ENCODE results near the gene HNRNPDL.
A peak's percentile ranks its signal among the peaks of the same experiment; 100 is the strongest.
"Not testable (repeated sequence)": the region's sequence is repeated elsewhere in the genome, so short reads cannot be mapped to it uniquely, and the experiment has no call there.

HNRNPDL gene

DNA sequence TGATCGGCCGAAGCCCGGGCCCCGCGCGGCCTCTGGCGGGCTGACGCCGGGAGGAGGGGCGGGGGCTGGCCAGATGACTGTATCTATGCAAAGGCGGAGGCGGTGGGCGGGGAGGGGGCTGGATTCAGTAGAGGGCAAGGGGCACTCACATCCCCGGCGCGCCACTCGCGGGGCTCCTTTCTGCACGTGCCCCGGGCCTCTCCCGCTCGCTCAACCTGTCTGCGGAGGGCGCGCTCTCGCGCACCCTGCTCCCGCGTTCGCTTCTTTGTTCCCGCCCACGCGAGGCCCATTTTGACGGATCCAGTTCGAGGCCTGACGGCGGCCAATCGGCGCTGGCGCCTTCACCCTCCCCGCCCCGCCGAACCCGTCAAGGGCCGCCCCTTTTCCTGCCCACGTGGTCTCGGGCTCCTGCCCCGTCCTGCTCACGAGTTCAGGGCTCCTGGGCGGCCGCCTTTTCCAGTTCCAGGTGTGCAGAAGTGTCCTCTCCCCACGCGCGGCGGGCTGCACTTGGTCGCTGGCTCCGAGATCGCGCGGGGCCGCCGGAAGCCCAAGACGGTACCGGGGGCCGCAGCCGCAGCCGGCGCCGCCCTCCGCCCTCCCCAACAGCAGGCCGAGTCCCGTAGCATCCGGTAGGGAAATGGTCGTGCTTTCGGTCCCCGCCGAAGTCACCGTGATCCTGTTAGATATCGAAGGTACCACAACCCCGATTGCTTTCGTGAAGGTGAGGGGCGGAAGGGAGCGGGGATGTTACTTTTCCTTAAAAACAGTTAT, at the start of gene HNRNPDL, which contains the start of gene ENOPH1:
Gene HNRNPDL, minus strand, starts transcription at position 270 of the 771 bp plus-strand sequence. CDS start 772 bp downstream, outside the sequence.
Gene ENOPH1, plus strand, starts transcription at position 398 of the 771 bp plus-strand sequence. Its CDS starts 240 bp downstream, at position 638.
- DNase-seq, result peak; percentile 97

DNA sequence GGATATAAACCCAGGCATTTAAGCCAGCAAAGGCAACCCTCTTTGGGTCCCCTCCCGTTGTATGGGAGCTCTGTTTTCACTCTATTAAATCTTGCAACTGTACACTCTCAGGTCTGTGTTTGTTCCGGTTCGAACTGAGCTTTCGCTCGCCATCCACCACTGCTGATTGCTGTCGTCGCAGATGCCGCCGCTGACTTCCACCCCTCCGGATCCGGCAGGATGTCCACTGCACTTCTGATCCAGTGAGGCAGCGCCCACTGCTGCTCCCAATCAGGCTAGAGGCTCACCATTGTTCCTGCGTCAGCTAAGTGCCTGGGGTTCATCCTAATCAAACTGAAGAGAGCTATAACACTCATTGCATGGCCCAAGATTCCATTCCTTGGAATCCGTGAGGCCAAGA, 49.3 kb upstream of the HNRNPDL start:
- DNase-seq, result no peak

DNA sequence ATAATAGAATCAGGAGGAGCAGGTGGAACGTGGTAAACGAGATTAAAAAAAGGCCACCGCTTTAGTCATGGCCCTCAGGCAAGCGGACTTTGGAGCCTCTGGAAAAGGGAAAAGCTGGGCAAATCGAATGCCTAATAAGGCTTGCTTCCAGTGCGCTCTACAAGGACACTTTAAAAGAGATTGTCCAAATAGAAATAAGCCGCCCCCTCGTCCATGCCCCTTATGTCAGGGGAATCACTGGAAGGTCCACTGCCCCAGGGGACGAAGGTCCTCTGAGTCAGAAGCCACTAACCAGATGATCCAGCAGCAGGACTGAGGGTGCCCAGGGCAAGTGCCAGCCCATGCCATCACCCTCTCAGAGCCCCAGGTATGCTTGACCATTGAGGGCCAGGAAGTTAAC, 47.2 kb upstream of the HNRNPDL start:
- not testable (repeated sequence) for DNase-seq

DNA sequence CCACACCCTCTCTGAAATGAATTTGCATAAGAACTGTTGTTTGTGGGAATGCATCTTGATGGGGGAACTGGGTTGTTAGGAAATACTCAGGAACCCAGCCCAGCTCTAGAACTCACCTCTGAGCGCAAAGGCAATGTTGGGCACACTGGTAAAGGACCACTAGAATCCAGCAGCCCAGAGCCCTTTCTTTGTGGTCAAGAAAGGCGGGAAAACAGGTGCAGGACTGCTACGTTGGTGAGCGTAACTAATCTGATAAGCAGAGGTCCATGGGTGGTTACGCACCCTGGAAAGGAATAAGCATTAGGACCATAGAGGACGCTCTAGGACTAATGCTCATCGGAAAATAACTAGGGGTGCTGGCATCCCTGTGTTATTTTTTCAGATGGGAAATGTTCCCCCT, 45.7 kb upstream of the HNRNPDL start:
- DNase-seq, result not testable (repeated sequence)

DNA sequence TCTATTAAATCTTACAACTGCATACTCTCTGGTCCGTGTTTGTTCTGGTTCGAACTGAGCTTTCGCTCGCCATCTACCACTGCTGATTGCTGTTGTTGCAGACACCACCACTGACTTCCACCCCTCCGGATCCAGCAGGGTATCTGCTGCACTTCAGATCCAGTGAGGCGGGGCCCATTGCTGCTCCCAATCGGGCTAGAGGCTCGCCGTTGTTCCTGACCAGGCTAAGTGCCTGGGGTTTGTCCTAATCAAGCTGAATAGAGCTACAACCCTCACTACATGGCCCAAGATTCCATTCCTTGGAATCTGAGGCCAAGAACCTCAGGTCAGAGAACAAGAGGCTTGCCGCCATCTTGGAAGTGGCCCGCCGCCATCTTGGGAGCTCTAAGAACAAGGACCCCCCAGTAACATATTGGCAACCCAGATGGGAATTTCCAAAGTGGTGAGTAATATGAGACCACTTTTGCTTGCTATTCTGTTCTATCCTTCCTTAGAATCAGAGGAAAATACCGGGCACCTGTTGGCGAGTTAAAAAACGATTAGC, 43.4 kb upstream of the HNRNPDL start:
- DNase-seq, result no peak

DNA sequence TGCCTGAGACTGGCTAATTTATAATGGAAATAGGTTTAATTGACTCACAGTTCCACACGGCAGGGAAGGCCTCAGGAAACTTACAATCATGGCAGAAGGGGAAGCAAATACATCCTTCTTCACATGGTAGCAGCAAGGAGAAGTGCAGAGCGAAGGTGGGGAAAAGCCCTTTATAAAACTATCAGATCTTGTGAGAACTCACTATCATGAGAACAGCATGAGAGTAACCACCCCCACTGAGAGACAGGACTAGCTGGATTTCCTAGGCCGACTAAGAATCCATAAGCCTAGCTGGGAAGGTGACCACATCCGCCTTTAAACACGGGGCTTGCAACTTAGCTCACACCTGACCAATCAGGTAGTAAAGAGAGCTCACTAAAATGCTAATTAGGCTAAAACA, 42.8 kb upstream of the HNRNPDL start:
- DNase-seq, result not testable (repeated sequence)

DNA sequence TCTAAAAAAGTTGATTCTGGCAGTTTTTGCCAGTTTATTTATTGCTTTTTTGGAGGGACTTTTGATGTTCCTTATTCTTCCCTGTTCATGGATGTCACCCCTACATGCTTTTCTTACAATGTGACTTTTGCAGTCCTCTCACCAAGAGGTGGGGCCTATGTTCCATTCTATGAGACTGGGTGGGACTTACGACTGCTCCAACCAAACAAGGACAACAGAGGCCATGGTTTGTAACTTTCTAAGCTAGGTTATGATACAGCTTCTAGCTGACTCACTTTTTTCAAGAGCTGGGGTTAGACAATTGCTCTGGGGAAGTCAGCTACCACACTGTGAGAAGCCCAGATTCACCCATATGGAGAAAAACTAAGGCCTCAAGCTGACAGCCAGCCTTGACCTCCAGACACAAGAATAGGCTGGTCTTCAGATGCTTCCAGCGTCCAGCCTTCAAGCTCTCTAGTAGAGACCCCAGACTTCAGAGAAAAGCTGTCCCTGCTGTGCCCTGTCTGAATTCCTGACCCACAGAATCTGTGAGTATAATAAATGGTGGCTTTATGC, 39.6 kb upstream of the HNRNPDL start:
- DNase-seq, result no peak

DNA sequence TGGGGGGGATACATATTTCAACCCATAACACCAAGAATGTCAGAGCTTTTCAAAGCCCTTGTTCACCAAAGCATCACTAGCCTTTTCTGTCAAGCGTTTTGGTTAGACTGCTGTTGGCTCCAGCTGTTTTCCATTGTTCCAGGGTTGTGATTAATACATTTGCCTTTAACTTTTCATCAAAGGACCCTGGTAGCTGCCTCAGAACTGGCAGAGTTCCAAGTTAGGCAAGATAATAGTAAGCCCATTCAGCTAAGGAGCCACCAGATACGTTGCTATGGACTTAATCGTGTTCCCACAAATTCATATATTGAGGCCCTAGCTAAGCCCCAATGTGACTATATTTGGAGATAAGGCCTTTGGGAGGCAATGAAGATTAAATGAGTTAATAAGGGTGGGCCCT, 37.2 kb upstream of the HNRNPDL start:
- DNase-seq, result no peak

DNA sequence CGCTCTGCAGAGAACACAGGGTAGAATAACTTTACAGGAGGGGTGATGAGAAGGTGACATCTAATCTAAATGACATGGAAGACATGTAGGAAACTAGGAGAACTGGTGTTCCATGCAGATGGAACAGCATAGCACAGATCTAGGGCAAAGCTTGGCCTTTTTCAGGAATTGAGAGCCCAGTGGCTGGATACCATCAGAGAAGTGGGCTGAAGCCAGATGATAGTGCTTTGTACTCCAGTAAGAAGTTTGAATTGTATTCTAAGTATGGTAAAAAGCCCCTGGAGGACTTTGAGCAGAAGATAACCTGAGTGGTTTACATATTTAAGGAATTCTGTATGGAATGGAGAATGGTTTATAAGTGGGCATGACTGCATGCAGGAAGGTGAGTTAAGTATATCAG, 33.0 kb upstream of the HNRNPDL start:
- DNase-seq, result no peak

DNA sequence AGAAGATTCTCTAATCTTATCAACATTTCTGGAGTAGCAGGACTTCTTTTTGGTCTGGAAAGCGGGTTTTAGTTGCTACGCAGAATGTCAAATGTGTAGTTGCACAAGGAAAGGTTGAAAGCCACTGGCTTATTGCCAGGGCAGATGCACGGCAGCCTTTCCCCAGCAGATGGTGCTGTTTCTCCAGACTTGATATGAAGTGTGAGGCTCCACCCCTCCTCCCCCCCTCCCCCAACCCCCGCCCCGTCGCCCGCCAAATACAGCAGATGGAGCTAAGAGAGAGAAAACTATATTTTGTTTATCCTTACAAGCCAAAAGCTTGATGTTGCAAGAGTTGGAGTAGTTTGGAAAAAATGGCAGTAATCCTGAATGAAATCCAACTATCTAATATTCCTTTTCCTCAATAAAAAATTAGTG, 32.2 kb upstream of the HNRNPDL start:
- peak; percentile 42 for DNase-seq

DNA sequence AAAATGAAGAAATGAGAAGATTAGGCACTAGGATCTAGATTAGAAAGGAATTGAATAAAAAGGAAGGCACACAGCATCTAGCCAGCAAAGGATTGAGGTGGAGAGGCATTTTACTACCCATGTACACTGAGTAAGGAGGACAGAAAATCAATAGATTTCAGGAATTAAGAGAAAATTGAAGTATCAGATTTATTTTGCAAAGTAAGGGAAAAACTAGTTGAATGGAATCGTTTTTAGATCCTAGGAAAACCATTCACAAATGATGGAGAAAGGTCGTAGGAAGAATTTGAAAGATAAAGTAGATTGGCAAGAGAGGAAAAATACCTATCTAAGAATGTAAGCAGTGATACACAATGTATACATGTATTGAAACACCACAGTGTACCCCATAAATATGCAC, 31.4 kb upstream of the HNRNPDL start:
- DNase-seq, result no peak

DNA sequence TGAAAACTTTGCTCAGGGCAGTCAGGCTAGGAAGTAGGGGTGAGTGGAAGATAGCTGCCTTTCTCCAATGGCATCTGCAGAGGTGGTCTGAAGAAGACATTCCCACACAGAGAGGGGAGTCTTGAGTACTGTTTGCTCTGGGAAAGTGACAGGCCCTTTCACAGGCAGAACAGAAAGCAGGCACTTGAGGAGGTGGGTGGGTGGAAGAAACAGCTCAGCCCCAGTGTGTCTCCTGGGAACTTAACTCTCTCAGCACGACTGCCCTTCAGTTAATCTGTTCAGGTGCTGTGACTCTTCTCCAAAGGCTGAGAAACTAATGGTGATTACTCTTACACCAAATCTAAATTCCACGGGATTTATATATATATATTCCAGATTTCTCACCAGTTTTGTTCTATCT, 28.5 kb upstream of the HNRNPDL start:
- DNase-seq, result no peak

DNA sequence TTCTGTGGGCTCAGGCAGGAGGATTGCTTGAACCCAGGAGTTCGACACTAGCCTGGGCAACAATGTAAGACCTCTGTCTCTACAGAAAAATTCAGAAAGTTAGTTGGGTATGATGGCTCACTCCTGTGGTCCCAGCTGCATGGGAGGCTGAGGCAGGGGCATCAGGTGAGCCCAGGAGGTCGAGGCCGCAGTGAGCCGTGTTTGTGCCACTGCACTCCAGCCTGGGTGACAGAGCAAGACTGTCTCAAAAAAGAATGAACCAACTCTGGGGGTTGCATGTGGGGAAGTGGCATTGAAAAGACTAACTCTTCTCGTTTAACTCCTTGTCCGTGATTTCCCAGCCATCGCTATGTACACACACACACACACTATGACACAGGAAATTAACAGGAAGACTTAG, 27.0 kb upstream of the HNRNPDL start:
- no peak for DNase-seq

DNA sequence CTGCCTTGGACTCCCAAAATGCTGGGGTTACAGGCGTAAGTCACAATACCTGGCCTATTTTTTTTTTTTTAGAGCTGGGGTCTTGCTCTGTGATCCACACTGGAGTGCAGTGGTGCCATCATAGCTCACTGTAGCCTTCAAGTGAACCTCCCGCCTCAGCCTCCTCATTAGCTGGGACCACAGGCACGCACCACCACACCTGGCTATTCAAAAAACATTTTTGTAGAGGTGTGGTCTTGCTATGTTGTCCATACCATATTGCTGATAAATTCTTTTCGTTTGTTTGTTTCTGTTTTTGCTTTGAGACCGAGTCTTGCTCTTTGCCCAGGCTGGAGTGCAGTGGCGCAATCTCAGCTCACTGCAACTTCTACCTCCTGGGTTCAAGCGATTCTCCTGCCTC, 21.8 kb upstream of the HNRNPDL start:
- no peak for DNase-seq

DNA sequence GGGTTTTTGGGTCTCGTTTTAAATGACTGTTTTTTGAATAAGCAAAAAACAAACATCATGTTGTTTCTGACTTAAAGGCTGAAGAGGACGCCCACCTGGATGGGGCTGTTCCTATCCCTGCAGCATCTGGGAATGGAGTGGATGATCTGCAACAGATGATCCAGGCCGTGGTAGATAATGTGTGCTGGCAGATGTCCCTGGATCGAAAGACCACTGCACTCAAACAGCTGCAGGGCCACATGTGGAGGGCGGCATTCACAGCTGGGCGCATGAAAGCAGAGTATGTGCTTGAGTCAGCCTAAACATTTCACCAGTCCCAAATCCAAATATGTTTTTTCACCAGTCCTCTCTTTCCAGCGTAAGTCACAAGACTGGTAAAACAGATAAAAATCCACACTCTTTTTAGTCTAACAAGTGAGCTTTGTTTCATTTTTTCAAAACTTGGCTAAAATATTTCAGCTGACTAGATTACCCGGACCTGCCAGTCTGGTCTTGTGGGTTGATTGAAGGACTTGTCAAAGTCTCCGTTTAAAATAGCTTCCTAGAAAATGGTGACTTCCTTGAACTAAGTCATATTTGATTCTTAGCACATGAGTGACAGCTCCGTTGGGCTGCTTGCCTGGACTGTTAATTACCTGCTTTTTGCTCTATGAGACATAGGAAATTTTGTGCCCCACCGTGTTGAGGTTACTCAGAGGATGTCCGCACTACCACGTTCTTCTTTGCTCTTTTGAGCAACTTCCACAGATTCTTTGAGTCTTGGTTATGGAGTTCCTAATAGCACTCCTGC, 20.9 kb upstream of the HNRNPDL start:
- no peak for DNase-seq

DNA sequence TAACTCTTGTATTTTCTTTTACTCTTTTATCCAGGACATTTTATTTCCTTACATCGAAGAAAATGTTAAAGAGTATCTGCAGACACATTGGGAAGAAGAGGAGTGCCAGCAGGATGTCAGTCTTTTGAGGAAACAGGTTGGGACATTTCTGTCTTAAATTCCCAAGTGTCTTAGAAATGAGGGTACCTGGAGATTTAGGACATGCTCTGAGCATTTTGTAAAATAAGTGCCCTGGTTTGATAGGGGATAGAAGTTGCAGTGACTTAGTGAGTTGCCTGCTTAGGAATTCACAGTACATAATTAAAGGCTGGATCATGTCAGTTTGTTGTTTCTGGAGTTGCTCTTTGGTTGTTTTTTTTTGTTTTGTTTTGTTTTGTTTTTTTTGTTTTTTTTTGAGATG, 17.6 kb upstream of the HNRNPDL start:
- DNase-seq, result no peak

DNA sequence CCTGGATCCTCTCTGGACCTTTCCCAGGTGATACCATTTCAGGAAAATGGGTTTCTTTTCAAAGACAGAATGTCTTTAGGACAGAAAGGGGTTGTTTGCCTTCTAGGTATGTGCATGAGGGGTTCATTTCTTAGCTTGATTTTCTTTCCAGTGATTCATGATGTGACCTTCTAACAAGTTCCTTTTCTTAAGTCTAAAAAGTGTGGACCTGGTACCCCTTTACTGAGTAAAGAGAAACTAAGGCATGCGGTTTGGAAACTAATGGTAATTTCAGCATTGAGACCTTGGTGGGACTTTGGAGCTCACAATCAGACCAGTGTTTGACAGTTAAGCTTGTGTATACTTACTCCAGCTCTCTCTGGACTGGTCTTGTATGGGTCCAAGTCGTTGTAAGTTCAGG, 8.8 kb upstream of the HNRNPDL start:
- no peak for DNase-seq

DNA sequence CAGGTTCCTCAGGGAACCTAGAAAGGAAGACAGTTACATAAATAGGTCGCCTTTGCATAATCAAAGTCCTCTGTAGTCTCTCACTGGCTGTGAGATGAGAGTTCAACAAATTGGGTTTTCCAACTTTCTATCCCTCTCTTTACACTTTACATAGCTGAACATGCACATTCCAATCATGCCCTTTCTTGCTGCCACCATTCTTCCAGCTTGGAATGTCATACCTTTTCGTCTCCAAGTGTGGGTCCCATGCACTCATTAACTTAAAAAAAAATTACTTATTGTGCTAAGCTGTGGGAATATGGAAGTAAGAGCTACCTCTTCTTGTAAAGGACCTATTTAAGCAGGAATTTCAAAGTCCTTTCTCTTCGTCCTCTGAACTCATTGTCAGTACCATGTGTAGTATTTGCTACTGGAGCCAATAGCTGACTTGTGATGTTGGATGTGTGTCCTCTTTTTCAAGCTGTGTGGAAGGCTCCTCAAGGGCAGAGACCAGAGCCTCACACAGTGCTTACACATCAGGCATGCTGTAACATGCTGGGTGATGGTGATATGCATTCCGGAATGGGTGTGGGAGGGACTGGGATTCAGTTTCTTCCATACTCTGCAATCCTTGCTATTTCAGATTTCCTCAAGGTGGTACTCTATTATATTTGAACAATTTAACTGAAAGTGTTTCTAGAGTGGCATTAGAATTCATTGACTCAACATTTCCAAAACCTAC, 7.2 kb upstream of the HNRNPDL start:
- DNase-seq, result no peak

DNA sequence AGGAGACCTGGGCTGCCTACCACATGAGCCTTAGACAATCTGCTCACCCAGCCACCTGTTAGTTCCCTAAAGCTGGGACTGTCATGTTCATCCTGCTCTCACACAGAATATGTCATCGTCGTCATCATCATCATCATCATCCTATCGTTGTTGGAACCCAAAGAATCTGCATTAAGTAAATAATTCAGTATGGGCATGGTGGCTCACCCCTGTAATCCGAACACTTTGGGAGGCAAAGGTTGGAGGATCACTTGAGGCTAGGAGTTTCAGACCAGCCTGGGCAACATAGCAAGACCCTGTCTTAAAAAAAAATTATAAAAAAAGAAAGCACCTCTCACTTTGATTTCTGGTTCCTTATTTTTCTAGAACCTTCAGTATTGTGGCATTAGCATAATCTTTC, 6.5 kb upstream of the HNRNPDL start:
- no peak for DNase-seq

DNA sequence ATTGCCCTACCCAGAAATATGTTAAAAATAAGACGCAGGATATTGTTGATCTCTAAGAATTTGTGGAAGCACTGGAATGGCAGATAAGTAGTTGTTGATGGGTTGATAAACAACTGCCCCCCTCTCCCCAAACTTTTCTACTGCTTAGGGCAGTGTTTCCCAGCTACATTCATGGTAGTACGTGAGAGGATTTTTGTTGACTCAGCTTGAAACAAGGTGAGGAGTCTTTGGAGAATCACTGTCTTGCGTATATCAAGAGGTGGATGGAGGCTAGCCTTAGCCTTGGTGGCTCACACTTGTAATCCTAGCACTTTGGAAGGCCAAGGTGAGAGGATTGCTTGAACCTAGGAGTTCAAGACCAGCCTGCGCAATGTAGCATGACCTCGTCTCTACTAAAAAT, 5.9 kb upstream of the HNRNPDL start:
- no peak for DNase-seq

DNA sequence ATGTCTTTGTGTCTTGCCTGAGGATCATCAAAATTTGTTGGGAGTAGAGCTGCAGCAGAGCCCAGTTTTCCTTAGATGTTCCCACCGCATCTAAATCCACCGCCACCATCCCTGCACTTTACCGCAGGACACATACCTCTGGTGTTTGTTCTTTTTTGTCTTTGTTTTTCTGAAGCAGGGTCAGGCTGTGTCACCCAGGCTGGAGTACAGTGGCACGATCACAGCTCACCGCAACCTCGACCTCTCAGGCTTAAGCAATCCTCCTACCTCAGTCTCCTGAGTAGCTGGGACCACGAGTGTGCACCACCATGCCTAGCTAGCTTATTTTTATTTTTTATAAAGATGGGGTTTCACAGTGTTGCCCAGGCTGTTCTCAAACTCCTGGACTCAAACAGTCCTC, 4.7 kb upstream of the HNRNPDL start:
- no peak for DNase-seq

DNA sequence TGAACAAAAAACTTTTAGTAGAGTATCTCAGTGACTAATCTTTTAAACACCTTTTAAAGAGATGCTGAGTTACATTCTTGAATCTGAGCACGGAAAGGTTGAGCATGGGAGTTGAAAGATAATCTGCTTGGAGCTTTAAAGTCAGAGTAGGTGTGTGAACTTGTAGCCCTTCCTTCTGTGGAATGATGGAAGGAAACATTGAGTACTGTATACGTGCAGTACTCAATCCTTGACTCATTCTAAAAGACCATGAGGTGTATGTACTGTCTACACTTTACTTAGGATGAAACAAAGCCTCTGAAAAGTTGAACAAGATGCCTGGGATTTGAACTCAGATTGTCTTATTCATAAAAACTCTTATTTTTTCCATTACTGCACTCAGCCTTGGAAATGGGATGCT, 3.5 kb upstream of the HNRNPDL start:
- no peak for DNase-seq

DNA sequence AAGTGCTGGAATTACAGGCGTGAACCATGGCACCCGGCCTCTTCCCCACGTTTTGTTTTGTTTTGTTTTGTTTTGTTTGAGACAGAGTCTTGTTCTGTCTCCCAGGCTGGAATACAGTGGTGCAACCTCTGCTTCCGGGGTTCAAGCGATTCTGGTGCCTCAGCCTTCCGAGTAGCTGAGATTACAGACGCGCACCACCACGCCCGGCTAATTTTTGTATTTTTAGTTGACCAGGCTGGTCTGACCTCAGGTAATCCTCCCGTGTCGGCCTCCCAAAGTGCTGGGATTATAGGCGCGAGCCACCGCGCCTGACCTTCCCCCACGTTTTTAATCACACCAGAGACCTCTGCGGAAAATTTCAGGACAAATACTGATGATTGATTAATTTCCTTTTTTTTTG, 2.3 kb upstream of the HNRNPDL start:
- DNase-seq, result no peak
